Vagina (tissue), 2 donors: Measurements from ENCODE around the gene GPAT3.

Experiments
- CTCF ChIP-seq, 3 experiments: fragments of 450-650 bp in 2 of 3; fragments of 200-600 bp in 1 of 3; sonication (generic) in 1 of 3; IDR thresholded peaks; one replicate each; pipeline ENCODE4 v1.5.1; 2017 to 2019; ENCODE audit warnings: antibody characterized with exemption in 3 of 3, mild to moderate bottlenecking in 2 of 3, moderate library complexity in 2 of 3
- POLR2A ChIP-seq, 2 donors: fragments of 450-650 bp; IDR thresholded peaks; one replicate each; pipeline ENCODE4 v1.6.1; 2017; ENCODE audit warnings: antibody characterized with exemption in 2 of 2, mild to moderate bottlenecking in 2 of 2, moderate library complexity in 2 of 2
- POLR2AphosphoS5 ChIP-seq, 2 donors: sonication (generic); formaldehyde crosslinking; IDR thresholded peaks; one replicate each; pipeline ENCODE4 v1.9.0; 2017; ENCODE audit warnings: antibody characterized with exemption in 2 of 2, mild to moderate bottlenecking in 2 of 2, low read depth in 1 of 2; ENCODE audit not compliant: insufficient read depth in 1 of 2

- TF ChIP-seq POLR2AphosphoS5 (IDR thresholded peaks at IDR 0.05; ENCODE audit: insufficient read depth in 1 of 2, low read depth in 1 of 2): no peak
- TF ChIP-seq CTCF (IDR thresholded peaks at IDR 0.05): no peak
- TF ChIP-seq POLR2A (IDR thresholded peaks at IDR 0.05): no peak
These were observed 63.3 kb downstream of the GPAT3 start for GRCh38 chr4:83599183-83599582.
